ENCODE results near the gene SOX8.

- TF ChIP-seq ZNF558 (tag by site-specific recombination; IDR thresholded peaks at IDR 0.05) = no peak
- TF ChIP-seq ZBTB1 (tag by site-specific recombination; IDR thresholded peaks at IDR 0.05) = no peak
Measured at GRCh38 chr16:1000608-1001007, 19.0 kb downstream of the SOX8 start.

Measured in HEK293 (cell line).